GM19099 (cell line): ENCODE results near the gene SEC14L2.

Experiments
- POLR2A ChIP-seq: IDR thresholded peaks from 3 replicates; pipeline ENCODE4 v1.6.1; 2011; ENCODE audit warnings: low read depth; ENCODE audit not compliant: insufficient read length; ENCODE audit errors: extremely low read depth

SEC14L2 gene

GRCh38 chr22:30413745-30414524 is 17.1 kb downstream of the SEC14L2 start:
- TF ChIP-seq POLR2A = no peak

- TF ChIP-seq POLR2A = no peak
Measured at GRCh38 chr22:30414525-30415047, 17.8 kb downstream of the SEC14L2 start.

- TF ChIP-seq POLR2A = no peak
Measured at GRCh38 chr22:30416403-30416802, 19.6 kb downstream of the SEC14L2 start.

- TF ChIP-seq POLR2A = no peak
Measured at GRCh38 chr22:30416837-30417236, 20.0 kb downstream of the SEC14L2 start.

GRCh38 chr22:30420347-30421125 is 23.7 kb downstream of the SEC14L2 start:
- no peak for TF ChIP-seq POLR2A

GRCh38 chr22:30421695-30422480 is 25.1 kb downstream of the SEC14L2 start:
- TF ChIP-seq POLR2A = no peak

- peak; percentile 21 for TF ChIP-seq POLR2A
Measured at GRCh38 chr22:30422481-30423300, 25.9 kb downstream of the SEC14L2 start.

GRCh38 chr22:30423301-30423958 is 26.6 kb downstream of the SEC14L2 start:
- peak; percentile 93 for TF ChIP-seq POLR2A

- TF ChIP-seq POLR2A = peak; percentile 74
Measured at GRCh38 chr22:30423959-30424533, 27.2 kb downstream of the SEC14L2 start.

- TF ChIP-seq POLR2A = no peak
Measured at GRCh38 chr22:30424534-30425326, 27.9 kb downstream of the SEC14L2 start.

GRCh38 chr22:30425327-30425615 is 28.5 kb downstream of the SEC14L2 start:
- TF ChIP-seq POLR2A = no peak

GRCh38 chr22:30425616-30426387 is 29.0 kb downstream of the SEC14L2 start, which contains the start of gene MTFP1:
Gene MTFP1, plus strand, starts transcription at chr22:30425768. Its CDS starts 112 bp downstream, at chr22:30425880.
- TF ChIP-seq POLR2A = peak; percentile 71
